A673 (cell line): ENCODE data around the gene XPO5. TPM values are rescaled to one million over a fixed set of nuclear protein-coding genes. Genes with fewer than 3 reads are reported as not detected.

Experiments
- BruUV-seq: library from RNA; stranded (reverse); fragments of 400-500 nt; replicated peaks from 2 replicates; lab custom pipeline; 2021; lab: Mats Ljungman, UMichigan
- CTCF ChIA-PET: fragments of 300-600 bp; sonication (Branson Sonifier 250); formaldehyde crosslinking; loops from one replicate; lab custom pipeline; 2022; ENCODE audit warnings: antibody characterized with exemption; lab: Charles Lee
- POLR2A ChIA-PET: fragments of 300-600 bp; sonication (Branson Sonifier 250); formaldehyde crosslinking; loops from one replicate; lab custom pipeline; 2022; ENCODE audit warnings: antibody characterized with exemption; ENCODE audit not compliant: low non-redundant PET; lab: Charles Lee
- DNase-seq: peaks from one replicate; pipeline ENCODE4 v3.0.0-alpha.2; 2015; ENCODE audit warnings: low spot score
- H3K27ac ChIP-seq: fragments of 200-600 bp; sonication (generic); 2 replicates; pipeline ENCODE4 v1.5.1; 2016; ENCODE audit warnings: mixed run types, low read depth, mild to moderate bottlenecking, mixed read lengths, antibody characterized with exemption, low read length; ENCODE audit not compliant: poor library complexity, severe bottlenecking
- H3K27me3 ChIP-seq: fragments of 200-600 bp; sonication (generic); replicated peaks from 2 replicates; pipeline ENCODE4 v1.6.1; 2017; ENCODE audit warnings: mixed run types, low read depth, mild to moderate bottlenecking, mixed read lengths, antibody characterized with exemption, low read length; ENCODE audit not compliant: insufficient read depth, poor library complexity
- H3K36me3 ChIP-seq: fragments of 200-600 bp; sonication (generic); 2 replicates; pipeline ENCODE4 v1.6.1; 2016; ENCODE audit warnings: mixed run types, mild to moderate bottlenecking, mixed read lengths, antibody characterized with exemption, low read length; ENCODE audit not compliant: insufficient read depth, poor library complexity, severe bottlenecking
- H3K4me1 ChIP-seq: fragments of 200-600 bp; sonication (generic); 2 replicates; pipeline ENCODE4 v1.6.1; 2017; ENCODE audit warnings: mixed run types, mild to moderate bottlenecking, mixed read lengths, antibody characterized with exemption, low read length; ENCODE audit not compliant: insufficient read depth, poor library complexity, severe bottlenecking
- H3K4me3 ChIP-seq: fragments of 200-600 bp; sonication (generic); 2 replicates; pipeline ENCODE4 v1.5.1; 2016; ENCODE audit warnings: low read depth, mixed run types, mild to moderate bottlenecking, mixed read lengths, low read length; ENCODE audit not compliant: poor library complexity, severe bottlenecking
- H3K9me3 ChIP-seq: fragments of 200-600 bp; sonication (generic); 2 replicates; pipeline ENCODE4 v1.6.1; 2016; ENCODE audit warnings: mixed run types, low read depth, mild to moderate bottlenecking, mixed read lengths, antibody characterized with exemption, low read length; ENCODE audit not compliant: poor library complexity, severe bottlenecking
- EZH2 ChIP-seq: fragments of 200-600 bp; sonication (generic); IDR thresholded peaks from 2 replicates; pipeline ENCODE4 v1.6.1; 2017; ENCODE audit warnings: borderline replicate concordance, low read depth, mild to moderate bottlenecking, mixed read lengths, antibody characterized with exemption, low read length; ENCODE audit not compliant: poor library complexity, severe bottlenecking
- intact Hi-C: fragments of 100-400 bp; cut with micrococcal nuclease; formaldehyde crosslinking; loops from one replicate; pipeline ENCODE4 v1.10.0; 2022; ENCODE audit not compliant: unreplicated experiment
- total RNA-seq: library from RNA; stranded (reverse); gene quantifications from 2 replicates; pipeline ENCODE4 v1.2.3, GENCODE V29; 2021
- TF ChIP-seq, protein P1 (sequence below): fragments of 300-800, 200-600 bp; sonication (generic); conservative IDR thresholded peaks from 2 replicates; pipeline ENCODE4 v1.5.1; 2017; ENCODE audit warnings: low read depth, mild to moderate bottlenecking, antibody characterized with exemption, low read length, moderate library complexity, mixed read lengths

The XPO5 gene
- total RNA-seq, 1 experiment from 2014 or later: 111 TPM

DNA sequence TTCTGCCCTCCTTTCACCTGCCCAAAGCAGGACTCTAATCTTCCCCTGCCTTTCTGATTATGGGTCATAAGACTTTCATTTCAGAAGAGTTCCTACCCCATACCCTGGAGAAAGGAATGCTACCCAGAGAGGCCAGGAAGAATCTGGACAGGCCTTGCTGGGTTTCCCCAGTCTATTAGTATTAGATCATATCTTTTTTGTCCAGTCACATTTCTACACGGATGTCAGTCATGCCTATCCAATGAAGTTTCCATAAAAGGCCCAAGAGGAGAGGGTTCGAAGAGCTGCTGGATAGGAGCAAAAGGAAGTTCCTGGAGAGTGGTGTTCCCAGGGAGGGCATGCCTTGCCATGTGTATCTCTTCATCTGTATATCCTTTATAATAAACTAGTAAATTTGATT is 3.3 kb upstream of the XPO5 start:
- Histone ChIP-seq H3K27ac (peak overlapping the region; percentile 22), H3K4me3 (no peak overlapping the region), H3K9me3 (no peaks in the 10 kb centered on the region), H3K4me1 (peaks cover 3% of the 10 kb centered on the region), H3K27me3 (no peaks in the 10 kb centered on the region), H3K36me3 (peaks cover 17% of the 10 kb centered on the region)
- intact Hi-C loops: no loop called here
- TF ChIP-seq EZH2: no peak
- TF ChIP-seq, protein P1, sequence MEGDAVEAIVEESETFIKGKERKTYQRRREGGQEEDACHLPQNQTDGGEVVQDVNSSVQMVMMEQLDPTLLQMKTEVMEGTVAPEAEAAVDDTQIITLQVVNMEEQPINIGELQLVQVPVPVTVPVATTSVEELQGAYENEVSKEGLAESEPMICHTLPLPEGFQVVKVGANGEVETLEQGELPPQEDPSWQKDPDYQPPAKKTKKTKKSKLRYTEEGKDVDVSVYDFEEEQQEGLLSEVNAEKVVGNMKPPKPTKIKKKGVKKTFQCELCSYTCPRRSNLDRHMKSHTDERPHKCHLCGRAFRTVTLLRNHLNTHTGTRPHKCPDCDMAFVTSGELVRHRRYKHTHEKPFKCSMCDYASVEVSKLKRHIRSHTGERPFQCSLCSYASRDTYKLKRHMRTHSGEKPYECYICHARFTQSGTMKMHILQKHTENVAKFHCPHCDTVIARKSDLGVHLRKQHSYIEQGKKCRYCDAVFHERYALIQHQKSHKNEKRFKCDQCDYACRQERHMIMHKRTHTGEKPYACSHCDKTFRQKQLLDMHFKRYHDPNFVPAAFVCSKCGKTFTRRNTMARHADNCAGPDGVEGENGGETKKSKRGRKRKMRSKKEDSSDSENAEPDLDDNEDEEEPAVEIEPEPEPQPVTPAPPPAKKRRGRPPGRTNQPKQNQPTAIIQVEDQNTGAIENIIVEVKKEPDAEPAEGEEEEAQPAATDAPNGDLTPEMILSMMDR: no peak
- no TSS peak for BruUV-seq
- no peak for DNase-seq
- CTCF ChIA-PET: interaction anchor here (0.6 kb wide), 1 partner anchor 217 kb away, joined by 7 read pairs; no protein-coding TSS in a partner anchor
- POLR2A ChIA-PET: no interaction called here

DNA sequence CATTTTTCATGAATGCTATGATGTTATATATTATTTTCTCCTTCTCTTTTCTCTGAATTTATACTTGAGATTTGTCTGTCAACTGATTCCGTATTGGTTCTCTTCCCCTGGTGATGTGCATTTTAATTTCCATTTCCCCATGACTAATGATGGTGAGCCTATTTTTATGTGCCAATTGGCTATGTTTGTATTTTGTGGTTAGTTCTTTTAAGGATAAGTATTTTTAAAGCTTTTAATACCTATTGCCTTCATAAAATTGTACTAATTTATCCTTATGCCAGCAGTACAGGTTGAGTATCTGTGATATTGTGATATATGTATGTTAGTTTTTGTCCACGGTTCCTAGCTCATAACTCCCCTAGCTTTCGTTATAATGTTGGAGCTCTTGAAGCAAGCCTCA is 2.9 kb upstream of the XPO5 start:
- Histone ChIP-seq H3K9me3 (no peaks in the 10 kb centered on the region), H3K27me3 (no peaks in the 10 kb centered on the region), H3K4me3 (no peak overlapping the region), H3K4me1 (peaks cover 3% of the 10 kb centered on the region), H3K36me3 (peaks cover 13% of the 10 kb centered on the region), H3K27ac (peak overlapping the region; percentile 22)
- ChIA-PET CTCF (interaction anchor here (0.6 kb wide), 1 partner anchor 217 kb away, joined by 7 read pairs; no protein-coding TSS in a partner anchor), POLR2A (no interaction called here)
- intact Hi-C loops: no loop called here
- no peak for DNase-seq
- TF ChIP-seq EZH2: no peak
- TF ChIP-seq, protein P1: no peak
- BruUV-seq: no TSS peak

DNA sequence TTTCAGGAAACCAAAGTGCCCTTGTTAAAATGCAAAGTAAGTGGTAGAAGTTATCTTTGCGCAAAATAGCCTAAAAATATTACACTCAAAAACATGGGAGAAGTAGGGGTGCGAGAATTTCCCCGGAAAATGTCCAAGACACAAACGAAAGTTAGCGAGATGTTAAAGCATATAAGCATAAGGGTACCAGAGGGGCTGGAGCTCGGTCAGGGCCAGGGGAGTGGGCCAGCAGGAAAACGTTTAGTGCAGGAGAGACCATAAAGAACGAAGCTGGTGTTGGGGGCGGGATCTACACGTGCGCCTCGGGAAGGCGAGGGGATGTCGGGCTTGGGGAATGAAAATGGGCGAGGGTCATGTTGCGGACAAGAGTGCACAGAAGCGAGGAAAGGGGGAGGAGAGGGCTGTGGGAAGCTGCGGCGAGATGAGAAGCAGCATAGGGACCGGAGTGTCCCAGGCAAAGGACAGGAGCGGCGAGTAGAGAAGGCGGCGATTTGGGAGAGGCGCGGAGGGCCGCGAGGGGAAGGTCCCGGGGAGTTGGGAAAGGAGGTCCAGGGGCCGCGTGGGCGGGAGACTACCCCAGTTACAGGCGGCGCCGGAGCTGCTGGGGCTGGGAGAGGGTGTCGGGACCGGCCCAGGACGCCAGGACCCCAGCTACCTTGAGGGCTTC is 600 bp downstream of the XPO5 start:
- peak; percentile 54 for DNase-seq
- TF ChIP-seq, protein P1: no peak
- TF ChIP-seq EZH2: no peak
- Histone ChIP-seq H3K27ac (peak overlapping the region; percentile 75), H3K36me3 (peaks cover 30% of the 10 kb centered on the region), H3K9me3 (no peaks in the 10 kb centered on the region), H3K27me3 (no peaks in the 10 kb centered on the region), H3K4me1 (peaks cover 3% of the 10 kb centered on the region), H3K4me3 (peak overlapping the region; percentile 63)
- no TSS peak for BruUV-seq
- intact Hi-C loops: no loop called here
- ChIA-PET CTCF (no interaction called here), POLR2A (no interaction called here)
